ENCODE measurements around the gene RUBCNL.

RUBCNL gene

DNA sequence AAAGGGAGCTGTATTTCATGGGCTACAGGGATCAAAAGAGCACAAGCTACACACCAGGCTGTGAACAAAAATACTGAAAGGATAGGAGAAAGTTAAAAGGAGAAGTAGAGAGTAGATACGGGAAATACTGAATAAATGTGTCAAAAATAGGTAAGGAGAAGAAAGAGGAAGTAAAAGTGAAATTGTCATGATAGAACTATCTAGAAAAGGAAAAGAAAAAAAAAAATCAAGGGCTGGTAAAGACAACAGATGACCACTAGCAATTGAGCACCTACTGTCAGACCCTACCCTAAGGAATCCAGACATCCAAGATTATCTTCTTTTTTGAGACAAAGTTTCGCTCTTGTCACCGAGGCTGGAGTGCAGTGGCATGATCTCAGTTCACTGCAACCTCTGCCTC lies 4.8 kb downstream of the RUBCNL start:
- no peaks in the 10 kb centered on the region for H3F3A ChIP-seq (ENCODE audit: insufficient read depth, low read length)
- peaks cover 15% of the 10 kb centered on the region for H3K27me3 ChIP-seq (replicated peaks; ENCODE audit: insufficient read depth, low read length)
- TF ChIP-seq EZH2phosphoT487 (IDR thresholded peaks at IDR 0.05; ENCODE audit: low read length), result no peak
- TF ChIP-seq, protein P1, sequence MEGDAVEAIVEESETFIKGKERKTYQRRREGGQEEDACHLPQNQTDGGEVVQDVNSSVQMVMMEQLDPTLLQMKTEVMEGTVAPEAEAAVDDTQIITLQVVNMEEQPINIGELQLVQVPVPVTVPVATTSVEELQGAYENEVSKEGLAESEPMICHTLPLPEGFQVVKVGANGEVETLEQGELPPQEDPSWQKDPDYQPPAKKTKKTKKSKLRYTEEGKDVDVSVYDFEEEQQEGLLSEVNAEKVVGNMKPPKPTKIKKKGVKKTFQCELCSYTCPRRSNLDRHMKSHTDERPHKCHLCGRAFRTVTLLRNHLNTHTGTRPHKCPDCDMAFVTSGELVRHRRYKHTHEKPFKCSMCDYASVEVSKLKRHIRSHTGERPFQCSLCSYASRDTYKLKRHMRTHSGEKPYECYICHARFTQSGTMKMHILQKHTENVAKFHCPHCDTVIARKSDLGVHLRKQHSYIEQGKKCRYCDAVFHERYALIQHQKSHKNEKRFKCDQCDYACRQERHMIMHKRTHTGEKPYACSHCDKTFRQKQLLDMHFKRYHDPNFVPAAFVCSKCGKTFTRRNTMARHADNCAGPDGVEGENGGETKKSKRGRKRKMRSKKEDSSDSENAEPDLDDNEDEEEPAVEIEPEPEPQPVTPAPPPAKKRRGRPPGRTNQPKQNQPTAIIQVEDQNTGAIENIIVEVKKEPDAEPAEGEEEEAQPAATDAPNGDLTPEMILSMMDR (IDR thresholded peaks at IDR 0.05; ENCODE audit: low read length), result no peak
- no peak for TF ChIP-seq EZH2 (optimal IDR thresholded peaks at IDR 0.05; ENCODE audit: low read depth, low read length)
- no peaks in the 10 kb centered on the region for H3K36me3 ChIP-seq (replicated peaks; ENCODE audit: insufficient read depth, low read length)
- H3K9me3 ChIP-seq (replicated peaks; ENCODE audit: insufficient read depth, low read length), result no peaks in the 10 kb centered on the region
- no peak overlapping the region for H3K4me2 ChIP-seq (ENCODE audit: low read depth, low read length)
- no peaks in the 10 kb centered on the region for H4K20me1 ChIP-seq (ENCODE audit: insufficient read depth, low read length)
- H3K79me2 ChIP-seq (ENCODE audit: low read length), result no peaks in the 10 kb centered on the region
- no peaks in the 10 kb centered on the region for H3K9me2 ChIP-seq (replicated peaks; ENCODE audit: insufficient read depth, low read length)
- no peak overlapping the region for H3K27ac ChIP-seq (ENCODE audit: low read length)
- H3K4me3 ChIP-seq (ENCODE audit: low read length), result no peak overlapping the region
- H3K4me1 ChIP-seq (ENCODE audit: low read length), result peaks cover 11% of the 10 kb centered on the region
- H2AFZ ChIP-seq (ENCODE audit: low read length), result no peak overlapping the region
- no peak overlapping the region for H3K9ac ChIP-seq (ENCODE audit: low read length)
- no peak for DNase-seq

DNA sequence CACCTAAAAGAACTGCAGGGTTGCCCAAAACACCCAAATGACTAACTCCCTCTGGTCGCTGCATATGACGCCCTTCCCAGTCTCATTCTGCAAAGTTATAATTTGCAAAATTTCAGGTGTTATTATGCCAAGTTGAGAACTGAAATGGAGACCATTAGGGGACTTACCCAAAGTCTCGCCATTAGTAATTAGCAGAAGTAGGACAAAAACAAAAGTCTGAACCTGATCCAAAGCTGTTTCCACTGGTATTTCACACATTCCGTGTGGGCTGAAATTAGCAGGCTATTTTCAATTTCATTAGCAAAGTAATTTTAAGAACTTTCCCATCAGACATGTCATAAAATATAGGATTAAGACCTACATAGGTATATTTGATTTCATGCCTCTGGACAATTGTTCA lies 6.8 kb downstream of the RUBCNL start:
- Histone ChIP-seq H3K9me2 (replicated peaks; ENCODE audit: insufficient read depth, low read length) (no peaks in the 10 kb centered on the region), H3K27ac (ENCODE audit: low read length) (no peak overlapping the region), H3K36me3 (replicated peaks; ENCODE audit: insufficient read depth, low read length) (no peaks in the 10 kb centered on the region), H3F3A (ENCODE audit: insufficient read depth, low read length) (no peaks in the 10 kb centered on the region), H4K20me1 (ENCODE audit: insufficient read depth, low read length) (no peaks in the 10 kb centered on the region), H3K4me3 (ENCODE audit: low read length) (no peak overlapping the region), H3K9ac (ENCODE audit: low read length) (no peak overlapping the region), H3K27me3 (replicated peaks; ENCODE audit: insufficient read depth, low read length) (peaks cover 6% of the 10 kb centered on the region; the same call in 1 of the 2 replicates), H2AFZ (ENCODE audit: low read length) (no peak overlapping the region), H3K4me1 (ENCODE audit: low read length) (peaks cover 11% of the 10 kb centered on the region), H3K4me2 (ENCODE audit: low read depth, low read length) (no peak overlapping the region), H3K79me2 (ENCODE audit: low read length) (no peaks in the 10 kb centered on the region), H3K9me3 (replicated peaks; ENCODE audit: insufficient read depth, low read length) (no peaks in the 10 kb centered on the region)
- TF ChIP-seq EZH2phosphoT487 (IDR thresholded peaks at IDR 0.05; ENCODE audit: low read length) (no peak), EZH2 (optimal IDR thresholded peaks at IDR 0.05; ENCODE audit: low read depth, low read length) (no peak)
- TF ChIP-seq, protein P1 (IDR thresholded peaks at IDR 0.05; ENCODE audit: low read length), result no peak
- DNase-seq, result no peak

DNA sequence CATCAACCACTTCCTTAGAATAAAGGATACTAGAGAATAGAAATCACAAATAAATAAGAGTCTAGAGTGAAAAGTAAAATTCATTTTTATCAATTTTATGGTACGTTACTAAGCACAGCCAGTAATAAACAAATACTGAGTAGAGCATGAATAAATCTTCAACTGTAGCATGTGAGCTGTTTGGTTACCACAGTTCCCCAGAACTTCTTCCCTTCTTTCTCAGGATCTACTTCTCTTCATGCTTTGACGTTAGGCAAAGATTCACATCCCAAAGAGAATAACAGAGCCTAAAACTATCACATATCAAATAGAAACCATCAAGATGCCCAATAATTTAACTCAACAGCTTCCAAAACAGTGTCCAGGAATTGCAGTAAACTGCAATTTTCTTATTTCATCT lies 7.4 kb downstream of the RUBCNL start:
- H3K4me1 ChIP-seq (ENCODE audit: low read length), result peaks cover 11% of the 10 kb centered on the region
- no peaks in the 10 kb centered on the region for H4K20me1 ChIP-seq (ENCODE audit: insufficient read depth, low read length)
- H3K36me3 ChIP-seq (replicated peaks; ENCODE audit: insufficient read depth, low read length), result no peaks in the 10 kb centered on the region
- no peak overlapping the region for H2AFZ ChIP-seq (ENCODE audit: low read length)
- no peak overlapping the region for H3K27ac ChIP-seq (ENCODE audit: low read length)
- no peak overlapping the region for H3K4me3 ChIP-seq (ENCODE audit: low read length)
- no peak for DNase-seq
- TF ChIP-seq EZH2 (optimal IDR thresholded peaks at IDR 0.05; ENCODE audit: low read depth, low read length), result no peak
- TF ChIP-seq, protein P1 (IDR thresholded peaks at IDR 0.05; ENCODE audit: low read length), result no peak
- no peaks in the 10 kb centered on the region for H3F3A ChIP-seq (ENCODE audit: insufficient read depth, low read length)
- H3K9me2 ChIP-seq (replicated peaks; ENCODE audit: insufficient read depth, low read length), result no peaks in the 10 kb centered on the region
- 0 out of 2 replicates have a peak, but pooled peaks cover under 1% of the 10 kb centered on the region for H3K27me3 ChIP-seq (replicated peaks; ENCODE audit: insufficient read depth, low read length)
- H3K9ac ChIP-seq (ENCODE audit: low read length), result no peak overlapping the region
- H3K4me2 ChIP-seq (ENCODE audit: low read depth, low read length), result no peak overlapping the region
- H3K9me3 ChIP-seq (replicated peaks; ENCODE audit: insufficient read depth, low read length), result no peaks in the 10 kb centered on the region
- H3K79me2 ChIP-seq (ENCODE audit: low read length), result no peaks in the 10 kb centered on the region
